Stimulated activated CD8-positive, alpha-beta memory T cell treated with anti-CD3 and anti-CD28 coated beads, Interleukin-15, amount 100 ng/mL, for 24 hours (primary cell): ENCODE measurements around the gene LIMS2.

Experiments used
- DNase-seq: peaks from one replicate; pipeline ENCODE4 v3.0.0-alpha.2; 2020; ENCODE audit warnings: low read depth

LIMS2 gene

DNA sequence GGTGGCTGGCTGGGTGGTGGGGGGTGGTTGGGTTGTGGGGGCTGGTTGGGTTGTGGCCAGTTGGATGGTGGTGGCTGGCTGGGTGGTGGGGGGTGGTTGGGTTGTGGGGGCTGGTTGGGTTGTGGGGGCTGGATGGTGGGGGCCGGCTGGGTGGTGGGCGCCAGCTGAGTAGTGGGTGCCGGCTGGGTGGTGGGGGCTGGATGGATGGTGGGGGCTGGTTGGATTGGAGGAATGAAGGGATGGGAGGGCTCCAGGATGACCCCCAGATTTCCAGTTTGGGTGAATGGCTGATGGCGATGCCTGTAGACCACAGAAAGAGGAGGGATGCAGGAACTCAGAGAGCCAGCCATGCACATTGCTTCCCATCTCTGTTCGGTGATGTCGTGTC, 56.1 kb downstream of the LIMS2 start:
- no peak for DNase-seq

DNA sequence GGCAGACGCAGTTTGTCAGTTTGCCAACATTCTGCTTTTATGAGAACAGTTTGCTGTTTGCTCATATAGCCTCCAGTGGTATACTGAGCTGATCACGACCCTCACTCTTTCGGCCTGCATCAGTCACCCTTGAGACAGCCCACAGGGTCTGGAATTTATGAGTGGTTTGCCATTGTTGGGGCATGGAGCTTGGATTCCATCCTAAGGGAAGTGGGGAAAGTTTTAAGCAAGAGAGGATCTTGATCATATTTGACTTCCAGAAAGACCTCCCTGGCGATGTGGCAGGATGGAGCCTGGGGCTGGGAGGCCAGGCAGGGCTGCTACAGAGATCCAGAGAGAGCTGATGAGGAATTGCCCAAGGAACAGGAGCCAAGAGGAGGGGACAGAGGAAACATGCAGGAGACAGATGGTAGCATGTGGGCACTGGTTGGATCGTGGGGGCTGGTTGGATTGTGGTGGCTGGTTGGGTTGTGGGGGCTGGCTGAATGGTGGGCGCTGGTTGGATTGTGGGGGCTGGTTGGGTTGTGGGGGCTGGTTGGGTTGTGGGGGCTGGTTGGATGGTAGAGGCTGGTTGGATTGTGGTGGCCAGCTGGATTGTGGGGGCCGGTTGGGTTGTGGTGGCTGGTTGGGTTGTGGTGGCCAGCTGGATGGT, 56.7 kb downstream of the LIMS2 start:
- no peak for DNase-seq

DNA sequence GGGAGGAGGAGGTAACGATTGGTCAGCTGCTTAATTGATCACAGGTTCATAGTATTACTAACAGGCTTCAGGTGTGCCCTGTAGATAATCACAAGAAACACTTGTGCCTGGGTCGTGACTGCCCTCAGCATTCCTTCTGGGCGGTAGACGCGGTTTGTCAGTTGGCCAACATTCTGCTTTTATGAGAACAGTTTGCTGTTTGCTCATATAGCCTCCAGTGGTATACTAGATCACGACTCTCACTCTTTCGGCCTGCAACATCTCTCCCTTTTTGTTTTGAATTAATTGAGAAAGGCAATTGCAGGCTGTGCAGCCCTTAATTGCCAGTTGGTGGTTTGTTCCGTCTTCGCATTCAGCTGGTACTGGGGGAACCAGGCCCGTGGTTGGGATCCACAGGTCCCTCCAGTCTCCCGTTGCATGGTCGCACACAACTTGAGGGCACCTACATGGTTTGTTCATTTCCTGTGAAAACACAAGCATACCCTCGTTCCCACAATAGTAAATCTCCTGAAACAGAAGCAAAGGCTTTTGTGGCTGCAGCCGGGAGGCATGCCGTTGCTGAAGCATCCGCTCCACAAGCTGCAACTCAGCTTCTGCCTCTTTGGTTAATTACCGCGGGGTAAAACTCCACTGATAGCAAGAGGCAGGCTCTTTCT, 59.7 kb downstream of the LIMS2 start:
- DNase-seq: no peak

GRCh38 chr2:127614731-127615130, 60.6 kb downstream of the LIMS2 start:
- DNase-seq: no peak

DNA sequence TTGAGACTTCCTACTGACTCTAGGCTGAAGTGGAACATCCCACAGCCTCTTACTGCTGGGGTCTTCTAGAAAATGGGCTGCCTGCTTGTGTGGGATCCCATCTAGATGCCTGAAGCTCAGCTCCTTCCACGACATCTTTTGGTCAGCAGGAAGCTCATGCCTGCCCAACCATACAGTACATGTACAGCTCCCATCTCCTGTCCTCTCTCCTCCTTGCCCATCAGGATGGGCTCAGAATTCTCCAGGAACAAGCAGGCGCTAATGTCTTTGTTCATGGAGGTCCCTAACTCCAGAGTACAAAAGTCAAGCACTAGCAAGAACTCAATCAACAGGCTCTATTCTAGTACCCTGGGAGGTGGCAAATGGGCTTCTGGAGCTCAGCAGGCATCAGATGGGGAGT, 61.1 kb downstream of the LIMS2 start:
- no peak for DNase-seq

DNA sequence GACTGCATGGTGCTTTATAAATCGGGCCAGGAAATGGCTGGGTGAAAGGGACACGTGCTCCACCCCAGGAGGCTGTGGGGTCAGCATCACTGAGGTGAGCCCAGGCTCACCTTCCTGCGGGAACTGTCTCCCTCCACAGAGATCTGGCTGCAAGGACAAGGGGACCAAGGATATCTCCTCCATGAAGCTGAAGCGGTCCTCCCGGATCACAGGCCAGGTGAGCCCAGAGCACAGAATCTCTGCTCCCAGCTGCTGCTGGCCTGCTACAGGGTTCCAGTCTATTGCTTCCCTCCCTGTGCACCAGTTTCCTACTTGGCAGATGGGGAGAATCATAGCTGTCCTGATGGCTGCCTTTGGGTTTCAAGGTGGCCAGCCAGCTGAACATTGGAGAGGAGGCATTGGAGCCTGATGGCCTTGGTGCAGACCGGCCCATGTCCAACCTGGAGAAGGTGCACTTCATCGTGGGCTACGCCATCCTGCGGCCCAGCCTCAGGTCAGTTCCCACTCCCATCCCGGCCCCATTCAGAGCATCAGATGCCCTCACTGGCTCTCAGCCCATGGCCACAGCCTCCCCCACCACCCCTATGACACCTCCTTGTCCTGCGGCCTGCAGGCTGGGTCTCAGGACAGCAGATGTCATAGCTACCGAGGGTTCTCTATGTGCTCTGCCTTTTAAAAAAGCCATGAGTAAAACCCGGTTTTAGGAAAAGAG, 63.1 kb downstream of the LIMS2 start:
- no peak for DNase-seq

DNA sequence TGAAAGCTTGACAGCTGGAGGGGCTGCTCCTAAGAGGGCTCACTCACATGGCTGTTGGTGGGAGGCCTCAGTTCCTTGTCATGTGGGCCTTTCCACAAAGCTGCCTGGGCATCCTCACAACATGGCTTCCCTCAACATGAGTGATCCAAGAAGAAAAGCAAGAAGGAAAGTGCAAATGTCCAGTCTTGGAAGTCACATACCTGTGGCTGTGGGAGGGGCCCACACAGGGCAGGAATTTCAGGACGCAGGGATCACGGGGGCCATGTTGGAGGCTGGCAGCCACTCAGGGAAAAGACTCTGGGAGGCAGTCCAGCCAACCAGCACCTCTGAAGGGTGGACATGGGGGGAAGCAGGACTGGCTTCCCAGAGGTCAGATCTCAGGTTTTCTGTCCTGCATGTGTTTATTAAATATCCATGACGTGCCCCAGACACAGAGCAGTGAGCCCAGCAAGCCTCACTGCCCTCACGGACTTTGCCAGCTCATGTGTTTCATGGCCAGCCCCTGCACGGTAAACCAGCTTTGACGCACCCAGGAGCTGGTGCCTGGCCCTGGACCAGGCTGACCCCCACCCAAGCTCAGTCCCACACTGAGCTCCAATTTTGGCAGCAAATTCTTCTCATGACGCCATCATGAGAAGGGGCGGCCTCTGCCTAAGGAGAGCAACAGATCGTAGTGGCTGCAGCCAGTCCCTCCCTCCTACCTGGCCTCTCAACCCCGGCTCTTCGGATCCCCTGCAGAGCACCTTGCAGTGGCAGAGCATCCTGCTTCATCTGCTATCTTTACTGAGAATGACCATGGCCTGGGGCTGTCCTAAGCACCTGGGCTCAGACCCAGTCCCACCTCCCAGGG, 64.0 kb downstream of the LIMS2 start:
- no peak for DNase-seq

DNA sequence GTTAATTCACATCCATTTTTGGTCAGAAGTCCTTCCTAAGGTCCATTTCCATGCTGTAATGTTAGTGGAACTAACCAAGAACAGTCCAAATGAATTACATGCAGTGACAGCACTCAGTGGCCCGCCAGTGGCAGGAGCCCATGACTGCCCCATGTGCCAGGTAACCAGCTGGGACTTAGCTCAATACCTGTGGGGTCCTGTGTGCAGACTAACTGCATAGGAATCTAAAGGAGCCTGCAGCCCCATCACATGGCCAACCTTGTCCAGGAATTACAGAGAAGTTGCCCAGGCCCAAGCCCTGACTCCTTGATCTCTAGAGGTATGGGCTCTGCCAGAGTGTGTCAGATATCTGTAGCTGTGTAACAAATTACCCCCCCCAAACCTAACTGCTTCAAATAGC, 64.8 kb downstream of the LIMS2 start:
- DNase-seq: no peak

DNA sequence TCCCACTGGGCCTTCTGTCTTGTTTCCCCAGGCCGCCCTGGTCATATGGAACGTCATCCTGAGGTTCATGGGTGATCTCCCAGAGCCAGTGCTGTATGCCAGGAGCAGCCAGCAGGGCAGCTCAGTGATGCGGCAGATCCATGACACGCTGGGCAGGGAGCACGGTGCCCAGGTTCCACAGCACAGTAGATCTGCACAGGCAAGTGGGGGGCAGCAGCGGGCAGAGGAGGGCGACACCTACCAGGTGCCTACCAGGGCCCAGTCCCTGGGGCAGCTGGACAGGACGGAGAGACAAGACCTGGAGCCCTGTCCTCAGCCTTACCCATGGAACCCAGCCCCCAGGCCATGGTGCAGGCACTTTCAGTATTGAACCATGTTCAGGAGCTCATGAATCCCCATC, 65.5 kb downstream of the LIMS2 start:
- no peak for DNase-seq

DNA sequence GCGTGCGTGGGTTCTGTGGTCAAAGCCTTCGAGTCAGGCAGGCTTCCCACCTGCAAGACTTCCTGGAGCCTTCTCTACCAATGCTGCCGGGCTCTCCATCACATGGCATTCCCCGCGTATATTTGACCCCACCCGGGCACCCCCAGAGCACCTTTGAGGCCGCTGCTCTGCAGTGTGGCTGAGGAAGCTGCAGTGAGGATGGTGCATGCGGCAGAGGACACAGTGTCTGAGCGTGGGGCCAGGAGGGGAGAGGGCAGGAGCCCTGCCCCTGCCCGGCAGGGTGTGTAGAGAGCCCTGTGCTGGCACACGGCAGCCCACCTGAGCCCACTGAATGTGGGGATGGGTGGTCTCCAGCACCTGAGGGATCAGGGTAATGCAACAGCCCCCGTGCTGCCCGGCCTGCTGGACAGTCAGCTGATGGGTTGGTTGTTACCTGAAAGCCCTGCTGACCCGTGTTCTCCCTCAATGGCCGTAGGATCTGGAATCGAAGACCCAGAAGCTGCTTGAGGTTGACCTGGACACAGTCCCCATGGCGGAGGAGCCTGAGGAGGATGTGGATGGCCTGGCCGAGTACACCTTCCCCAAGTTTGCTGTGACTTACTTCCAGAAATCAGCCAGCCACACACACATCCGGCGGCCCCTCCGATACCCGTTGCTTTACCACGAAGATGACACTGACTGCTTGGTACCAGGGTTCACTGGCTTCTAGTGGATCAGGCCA, 66.1 kb downstream of the LIMS2 start:
- DNase-seq: no peak

DNA sequence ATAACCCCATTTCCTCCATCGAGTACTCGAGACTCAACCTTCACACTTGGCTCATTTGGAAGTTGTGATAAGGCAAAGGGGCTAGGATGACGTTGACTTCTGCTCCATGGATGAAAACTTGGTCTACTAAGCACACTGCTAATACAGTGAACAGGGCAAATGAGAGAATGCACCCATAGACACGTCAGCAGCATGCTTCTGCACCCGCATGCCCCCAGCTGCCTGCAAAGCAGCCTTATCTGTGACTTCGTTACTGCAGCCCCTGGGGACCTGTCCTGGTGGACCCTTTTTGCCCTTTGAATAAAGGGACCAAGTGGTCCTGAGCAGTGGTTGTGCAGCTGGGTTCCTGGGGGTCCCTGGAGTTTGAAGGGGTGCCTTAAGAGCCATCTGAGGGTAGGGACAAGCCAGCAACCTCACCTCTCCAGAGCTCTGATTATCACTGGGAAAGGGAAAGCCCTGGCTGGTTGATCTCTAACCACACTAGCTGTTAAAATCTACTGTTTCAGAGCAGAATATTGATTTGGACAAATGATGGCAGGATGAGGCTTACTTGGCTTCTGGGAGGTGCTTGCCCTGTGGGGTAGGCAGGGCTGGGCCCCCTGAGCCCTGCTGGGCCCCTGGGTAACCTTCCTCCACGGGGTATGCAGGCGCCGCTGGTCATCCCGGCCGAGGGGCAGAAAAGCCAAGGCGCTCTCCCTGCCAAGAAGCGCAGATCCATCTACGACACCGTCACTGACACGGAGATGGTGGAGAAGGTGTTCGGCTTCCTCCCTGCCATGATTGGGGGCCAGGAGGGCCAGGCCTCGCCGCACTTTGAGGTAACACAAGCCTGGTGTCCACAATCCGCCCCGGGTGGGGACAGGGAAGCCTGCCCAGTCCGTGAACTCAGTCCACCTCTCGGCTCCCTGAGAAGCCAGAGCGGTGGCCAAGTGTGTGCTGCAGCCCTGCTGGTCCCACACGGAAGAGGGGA, 67.0 kb downstream of the LIMS2 start:
- no peak for DNase-seq

DNA sequence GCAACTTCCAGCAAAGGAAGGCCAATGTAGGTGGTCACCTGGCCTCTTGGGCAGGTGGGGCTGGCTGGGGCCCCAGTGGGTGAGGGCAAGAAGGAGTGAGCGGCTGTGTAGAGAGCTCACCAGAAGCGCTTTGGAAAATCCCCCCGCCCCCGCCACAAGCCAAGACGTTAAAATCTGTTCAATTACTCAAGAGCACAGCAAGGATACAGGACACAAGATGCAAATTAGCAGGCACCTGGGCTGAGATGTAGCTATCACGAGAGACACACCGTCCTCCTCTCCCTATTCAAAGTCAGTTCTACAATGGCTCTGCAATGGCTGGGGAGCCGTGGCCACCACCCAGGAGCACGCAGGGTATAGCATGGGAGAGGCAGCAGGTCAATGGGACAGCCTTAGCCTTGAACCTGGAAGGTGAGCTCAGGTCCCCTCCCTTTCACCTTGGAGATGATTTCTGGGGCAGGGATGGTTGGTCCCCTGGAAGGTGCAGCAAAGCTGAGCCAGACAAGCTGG, 67.9 kb downstream of the LIMS2 start:
- no peak for DNase-seq

GRCh38 chr2:127606625-127607398, 68.5 kb downstream of the LIMS2 start:
- DNase-seq: no peak

- no peak for DNase-seq
These were observed 69.6 kb downstream of the LIMS2 start for GRCh38 chr2:127605691-127606263.

DNA sequence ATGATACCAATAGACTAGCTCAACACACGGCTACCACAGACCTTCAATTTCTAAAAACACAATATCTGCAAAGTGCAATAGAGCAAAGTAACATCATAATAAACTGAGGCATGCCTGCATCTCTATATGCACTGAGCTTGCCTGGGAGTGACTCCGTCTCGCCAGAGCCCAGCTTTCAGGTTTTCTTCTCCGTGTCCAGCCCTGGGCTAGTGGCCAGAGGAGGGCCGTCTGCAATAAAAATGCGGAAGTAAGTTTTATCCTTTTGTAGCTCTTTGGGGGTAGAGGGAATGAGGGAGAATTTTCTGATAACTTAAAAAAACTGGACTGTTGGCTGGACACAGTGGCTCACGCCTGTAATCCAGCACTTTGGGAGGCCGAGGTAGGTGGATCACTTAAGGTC, 70.3 kb downstream of the LIMS2 start:
- DNase-seq: no peak

DNA sequence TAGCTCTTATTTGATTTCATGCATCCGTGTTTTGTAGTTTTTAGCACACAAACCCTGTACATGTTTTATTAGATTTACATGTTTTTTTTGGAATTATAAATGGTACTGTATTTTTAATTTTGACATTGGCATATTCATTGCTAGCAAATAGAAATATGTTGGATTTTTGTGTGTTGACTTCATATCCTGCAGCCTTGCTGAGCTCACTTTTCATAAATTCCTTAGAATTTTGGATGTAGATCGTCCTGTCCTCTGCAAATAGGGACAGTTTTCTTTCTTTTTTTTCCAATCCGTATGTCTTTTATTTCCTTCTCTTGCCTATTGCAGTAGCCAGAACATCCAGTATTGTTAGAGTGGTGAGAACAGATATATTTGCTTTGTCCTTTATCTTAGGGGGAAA, 76.1 kb downstream of the LIMS2 start:
- no peak for DNase-seq

GRCh38 chr2:127598711-127599110, 76.6 kb downstream of the LIMS2 start:
- DNase-seq: no peak

DNA sequence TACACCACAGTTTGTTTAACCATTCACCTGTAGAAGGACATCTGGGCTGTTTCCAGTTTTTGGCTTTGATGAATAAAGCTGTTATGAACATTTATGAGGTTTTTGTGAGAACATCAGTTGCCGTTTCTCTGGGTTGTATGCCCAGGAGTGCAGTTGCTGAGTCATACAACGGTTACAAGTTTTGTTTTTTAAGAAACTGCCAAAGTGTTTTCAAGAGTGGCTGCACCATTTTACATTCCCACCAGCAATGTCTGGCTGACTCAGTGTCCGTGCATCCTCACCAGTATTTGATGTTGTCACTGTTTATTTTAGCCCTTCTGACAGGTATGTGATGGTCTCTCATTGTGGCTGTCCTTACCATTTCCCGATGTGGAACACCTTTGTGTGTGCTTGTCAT, 77.3 kb downstream of the LIMS2 start:
- no peak for DNase-seq
